Stimulated activated CD8-positive, alpha-beta memory T cell treated with anti-CD3 and anti-CD28 coated beads, Interleukin-15, amount 100 ng/mL, for 1 hour (primary cell): ENCODE data around the gene PTGES.
"Not testable (repeated sequence)": the region's sequence is repeated elsewhere in the genome, so short reads cannot be mapped to it uniquely, and the experiment has no call there.

Experiments used
- DNase-seq: peaks from one replicate; pipeline ENCODE4 v3.0.0-alpha.2; 2020; ENCODE audit warnings: low read depth

The PTGES gene

GRCh38 chr9:129769669-129770068, 16.8 kb upstream of the PTGES start:
- DNase-seq, result no peak

- DNase-seq, result no peak
Observed at GRCh38 chr9:129768486-129768885, 15.6 kb upstream of the PTGES start.

GRCh38 chr9:129765764-129766317, 13.0 kb upstream of the PTGES start:
- DNase-seq, result no peak

- DNase-seq, result no peak
Observed at GRCh38 chr9:129762985-129763926, 10.4 kb upstream of the PTGES start.

- DNase-seq, result not testable (repeated sequence)
Observed at GRCh38 chr9:129762370-129762984, 9.6 kb upstream of the PTGES start.

GRCh38 chr9:129761901-129762369, 9.1 kb upstream of the PTGES start:
- no peak for DNase-seq

GRCh38 chr9:129761293-129761900, 8.6 kb upstream of the PTGES start:
- no peak for DNase-seq

GRCh38 chr9:129760784-129761183, 7.9 kb upstream of the PTGES start:
- DNase-seq, result not testable (repeated sequence)

GRCh38 chr9:129759804-129760502, 7.1 kb upstream of the PTGES start:
- DNase-seq, result no peak

- DNase-seq, result no peak
Observed at GRCh38 chr9:129759319-129759718, 6.5 kb upstream of the PTGES start.

- DNase-seq, result no peak
Observed at GRCh38 chr9:129757045-129757444, 4.2 kb upstream of the PTGES start.

GRCh38 chr9:129756191-129756590, 3.3 kb upstream of the PTGES start:
- no peak for DNase-seq

GRCh38 chr9:129755151-129755550, 2.3 kb upstream of the PTGES start:
- no peak for DNase-seq

- no peak for DNase-seq
Observed at GRCh38 chr9:129751841-129752801, 721 bp downstream of the PTGES start.

GRCh38 chr9:129750013-129750638, 2.7 kb downstream of the PTGES start:
- DNase-seq, result no peak

GRCh38 chr9:129749575-129749974, 3.3 kb downstream of the PTGES start:
- no peak for DNase-seq

GRCh38 chr9:129749052-129749451, 3.8 kb downstream of the PTGES start:
- DNase-seq, result not testable (repeated sequence)

- no peak for DNase-seq
Observed at GRCh38 chr9:129748249-129748648, 4.6 kb downstream of the PTGES start.

GRCh38 chr9:129746092-129746777, 6.6 kb downstream of the PTGES start:
- DNase-seq, result no peak

GRCh38 chr9:129745200-129745599, 7.6 kb downstream of the PTGES start:
- no peak for DNase-seq
